ENCODE results near the gene PIBF1. TPM values are rescaled to one million over a fixed set of nuclear protein-coding genes. Genes with fewer than 3 reads are reported as not detected.

The PIBF1 gene
- total and polyA plus RNA-seq, 2 donors (not counting 1 experiment from before 2014, with no cell fraction given): 9.6 to 25.1 TPM

DNA sequence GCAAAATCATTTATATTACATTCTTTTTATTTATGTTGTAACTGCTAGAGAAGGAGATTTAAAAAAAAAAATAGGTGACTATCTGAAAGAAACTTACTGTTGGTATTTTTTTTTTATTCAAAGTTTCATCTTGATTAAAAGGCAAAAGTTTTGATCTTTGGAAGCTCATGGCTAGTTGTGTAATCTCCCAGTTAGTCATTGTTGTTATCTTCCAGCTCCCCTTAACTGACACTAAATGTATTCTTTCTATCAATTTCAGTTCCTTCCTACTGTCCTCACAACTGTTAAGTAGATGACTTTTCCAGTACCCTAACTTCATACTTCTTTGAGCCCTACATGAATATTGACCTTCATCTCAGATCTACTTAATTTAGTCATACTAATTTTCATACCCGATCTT, 71.1 kb downstream of the PIBF1 start:
- no peak for DNase-seq (ENCODE audit: low read depth in 2 of 2)
- no peak overlapping the region for H2AFZ ChIP-seq (ENCODE audit: low read length)
- no peaks in the 10 kb centered on the region for H3K27me3 ChIP-seq (ENCODE audit: control insufficient read depth, insufficient read depth, low read length)
- no peaks in the 10 kb centered on the region for H3K4me1 ChIP-seq (ENCODE audit: control insufficient read depth, extremely low read depth, insufficient read depth, low read length)
- H3K27ac ChIP-seq (ENCODE audit: insufficient read depth, low read length): no peak overlapping the region
- no peak for TF ChIP-seq EZH2 (IDR thresholded peaks at IDR 0.05; ENCODE audit: low read length, missing control alignments)
- TF ChIP-seq, protein P1, sequence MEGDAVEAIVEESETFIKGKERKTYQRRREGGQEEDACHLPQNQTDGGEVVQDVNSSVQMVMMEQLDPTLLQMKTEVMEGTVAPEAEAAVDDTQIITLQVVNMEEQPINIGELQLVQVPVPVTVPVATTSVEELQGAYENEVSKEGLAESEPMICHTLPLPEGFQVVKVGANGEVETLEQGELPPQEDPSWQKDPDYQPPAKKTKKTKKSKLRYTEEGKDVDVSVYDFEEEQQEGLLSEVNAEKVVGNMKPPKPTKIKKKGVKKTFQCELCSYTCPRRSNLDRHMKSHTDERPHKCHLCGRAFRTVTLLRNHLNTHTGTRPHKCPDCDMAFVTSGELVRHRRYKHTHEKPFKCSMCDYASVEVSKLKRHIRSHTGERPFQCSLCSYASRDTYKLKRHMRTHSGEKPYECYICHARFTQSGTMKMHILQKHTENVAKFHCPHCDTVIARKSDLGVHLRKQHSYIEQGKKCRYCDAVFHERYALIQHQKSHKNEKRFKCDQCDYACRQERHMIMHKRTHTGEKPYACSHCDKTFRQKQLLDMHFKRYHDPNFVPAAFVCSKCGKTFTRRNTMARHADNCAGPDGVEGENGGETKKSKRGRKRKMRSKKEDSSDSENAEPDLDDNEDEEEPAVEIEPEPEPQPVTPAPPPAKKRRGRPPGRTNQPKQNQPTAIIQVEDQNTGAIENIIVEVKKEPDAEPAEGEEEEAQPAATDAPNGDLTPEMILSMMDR (conservative IDR thresholded peaks at IDR 0.05 in 1 of 2, IDR thresholded peaks at IDR 0.05 in 1 of 2; ENCODE audit: low read depth in 1 of 2, low read length in 2 of 2): no peak
- no peak overlapping the region for H3K4me3 ChIP-seq (replicated peaks in 1 of 4; ENCODE audit: control extremely low read depth in 1 of 4, insufficient read depth in 1 of 4, low read depth in 3 of 4, low read length in 4 of 4)
- H3K36me3 ChIP-seq (ENCODE audit: control insufficient read depth, insufficient read depth, low read length): no peaks in the 10 kb centered on the region
- no peak overlapping the region for H3K4me2 ChIP-seq (ENCODE audit: extremely low read depth, insufficient read depth, low read length)
- H3K9me3 ChIP-seq (ENCODE audit: control insufficient read depth, insufficient read depth, low read depth, low read length): no peaks in the 10 kb centered on the region
- H3K79me2 ChIP-seq (ENCODE audit: control insufficient read depth, insufficient read depth, low read length): no peaks in the 10 kb centered on the region
- H3K9ac ChIP-seq (ENCODE audit: insufficient read depth, low read length): no peak overlapping the region
- no peaks in the 10 kb centered on the region for H4K20me1 ChIP-seq (ENCODE audit: control insufficient read depth, extremely low read depth, insufficient read depth, low read length)

DNA sequence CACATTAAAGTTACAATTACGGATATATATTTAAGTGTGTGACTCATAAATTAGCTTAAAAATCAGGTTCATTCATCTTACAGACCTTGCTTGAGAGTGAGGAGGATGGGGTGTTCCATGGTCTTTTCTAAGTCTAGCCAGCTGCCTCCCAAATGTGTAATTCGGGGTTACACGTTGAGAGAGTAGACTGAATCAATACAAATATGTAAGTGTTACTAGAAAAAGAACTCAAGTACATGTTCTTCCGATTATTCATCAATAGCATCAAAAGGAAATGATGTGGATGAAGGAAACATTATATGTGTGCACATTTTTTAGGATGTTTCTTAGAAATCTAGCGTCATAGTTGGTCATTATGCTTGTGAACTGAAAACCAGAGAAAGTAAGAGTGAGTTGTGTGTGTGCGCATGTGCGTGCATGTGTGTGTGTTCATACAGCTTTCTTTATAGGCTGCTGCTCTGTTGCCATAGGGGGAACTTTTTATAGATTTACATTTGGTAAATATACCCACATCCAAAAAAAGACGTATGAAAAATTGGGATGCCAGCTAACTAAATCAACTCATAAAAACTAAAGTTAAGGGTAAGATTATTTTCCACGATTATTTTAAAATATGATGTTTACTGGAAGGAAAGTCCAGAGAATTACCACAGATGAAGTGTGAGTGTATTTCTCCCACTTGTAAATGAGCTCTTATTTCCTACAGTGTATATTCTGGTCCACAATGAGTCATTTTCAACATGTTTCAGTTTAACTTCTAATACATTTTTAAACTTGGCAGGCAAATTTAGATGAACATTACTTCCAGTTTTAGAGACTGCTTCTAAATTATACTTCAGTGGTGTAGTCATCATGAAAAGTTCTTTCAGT, 82.4 kb downstream of the PIBF1 start:
- Histone ChIP-seq H3K4me1 (ENCODE audit: control insufficient read depth, extremely low read depth, insufficient read depth, low read length) (no peaks in the 10 kb centered on the region), H4K20me1 (ENCODE audit: control insufficient read depth, extremely low read depth, insufficient read depth, low read length) (no peaks in the 10 kb centered on the region), H3K79me2 (ENCODE audit: control insufficient read depth, insufficient read depth, low read length) (no peaks in the 10 kb centered on the region), H3K27ac (ENCODE audit: insufficient read depth, low read length) (peak overlapping the region; percentile 36), H3K27me3 (ENCODE audit: control insufficient read depth, insufficient read depth, low read length) (no peaks in the 10 kb centered on the region), H2AFZ (ENCODE audit: low read length) (no peak overlapping the region), H3K4me3 (replicated peaks in 1 of 4; ENCODE audit: control extremely low read depth in 1 of 4, insufficient read depth in 1 of 4, low read depth in 3 of 4, low read length in 4 of 4) (no peak overlapping the region), H3K4me2 (ENCODE audit: extremely low read depth, insufficient read depth, low read length) (no peak overlapping the region), H3K36me3 (ENCODE audit: control insufficient read depth, insufficient read depth, low read length) (no peaks in the 10 kb centered on the region), H3K9me3 (ENCODE audit: control insufficient read depth, insufficient read depth, low read depth, low read length) (no peaks in the 10 kb centered on the region), H3K9ac (ENCODE audit: insufficient read depth, low read length) (no peak overlapping the region)
- TF ChIP-seq, protein P1 (conservative IDR thresholded peaks at IDR 0.05 in 1 of 2, IDR thresholded peaks at IDR 0.05 in 1 of 2; ENCODE audit: low read depth in 1 of 2, low read length in 2 of 2): no peak
- TF ChIP-seq EZH2 (IDR thresholded peaks at IDR 0.05; ENCODE audit: low read length, missing control alignments): no peak
- peak; percentile 57 to 62 for DNase-seq (ENCODE audit: low read depth in 2 of 2)

DNA sequence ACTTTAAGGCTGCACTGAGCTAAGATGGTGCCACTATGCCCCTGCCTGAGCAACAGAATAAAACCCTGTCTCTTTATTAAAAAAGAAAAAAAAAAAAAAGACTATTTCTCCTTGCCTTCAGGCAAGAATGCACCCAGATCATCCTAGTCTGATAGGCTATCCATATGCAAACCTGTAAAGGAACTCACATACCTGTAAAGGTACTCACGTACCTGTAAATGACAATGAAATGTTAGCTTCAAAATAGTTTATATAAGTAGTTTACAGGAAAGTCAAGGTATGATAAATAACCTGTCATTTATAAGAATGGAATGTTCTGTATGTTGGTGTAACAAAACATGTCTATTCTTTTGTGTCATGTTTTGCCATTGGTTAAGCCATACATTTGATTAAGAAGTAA, 86.3 kb downstream of the PIBF1 start:
- Histone ChIP-seq H3K36me3 (ENCODE audit: control insufficient read depth, insufficient read depth, low read length) (no peaks in the 10 kb centered on the region), H2AFZ (ENCODE audit: low read length) (no peak overlapping the region), H3K4me1 (ENCODE audit: control insufficient read depth, extremely low read depth, insufficient read depth, low read length) (no peaks in the 10 kb centered on the region), H3K9ac (ENCODE audit: insufficient read depth, low read length) (no peak overlapping the region), H3K27ac (ENCODE audit: insufficient read depth, low read length) (no peak overlapping the region), H3K4me2 (ENCODE audit: extremely low read depth, insufficient read depth, low read length) (no peak overlapping the region), H3K27me3 (ENCODE audit: control insufficient read depth, insufficient read depth, low read length) (no peaks in the 10 kb centered on the region), H3K79me2 (ENCODE audit: control insufficient read depth, insufficient read depth, low read length) (no peaks in the 10 kb centered on the region), H3K9me3 (ENCODE audit: control insufficient read depth, insufficient read depth, low read depth, low read length) (no peaks in the 10 kb centered on the region), H3K4me3 (replicated peaks in 1 of 4; ENCODE audit: control extremely low read depth in 1 of 4, insufficient read depth in 1 of 4, low read depth in 3 of 4, low read length in 4 of 4) (no peak overlapping the region), H4K20me1 (ENCODE audit: control insufficient read depth, extremely low read depth, insufficient read depth, low read length) (no peaks in the 10 kb centered on the region)
- TF ChIP-seq EZH2 (IDR thresholded peaks at IDR 0.05; ENCODE audit: low read length, missing control alignments): no peak
- TF ChIP-seq, protein P1 (conservative IDR thresholded peaks at IDR 0.05 in 1 of 2, IDR thresholded peaks at IDR 0.05 in 1 of 2; ENCODE audit: low read depth in 1 of 2, low read length in 2 of 2): no peak
- no peak for DNase-seq (ENCODE audit: low read depth in 2 of 2)

All from fibroblast of lung (primary cell).